CD14-positive monocyte (primary cell): ENCODE data around the gene DNMT3A. TPM values are rescaled to one million over a fixed set of nuclear protein-coding genes. Genes with fewer than 3 reads are reported as not detected.

Experiments used
- DNase-seq, 3 donors: peaks; one replicate each; pipeline ENCODE4 v3.0.0-alpha.2; 2011 to 2022
- H2AFZ ChIP-seq: 2 replicates; pipeline ENCODE4 v1.6.0; 2012; ENCODE audit warnings: mild to moderate bottlenecking, low read depth, low read length, inconsistent platforms; ENCODE audit not compliant: insufficient read depth, poor library complexity, severe bottlenecking
- H3K27ac ChIP-seq, 2 donors: 1 replicate in 1 of 2; 2 replicates in 1 of 2; pipeline ENCODE4 v1.5.1; 2012 to 2013; ENCODE audit warnings: low read length in 2 of 2, control low read depth in 1 of 2, inconsistent platforms in 1 of 2, low read depth in 1 of 2, mild to moderate bottlenecking in 1 of 2
- H3K27me3 ChIP-seq, 2 donors: one replicate each; pipeline versions ENCODE4 v1.6.0 to v1.6.1; 2011 to 2013; ENCODE audit warnings: low read length in 2 of 2; ENCODE audit not compliant: control insufficient read depth in 2 of 2, insufficient read depth in 2 of 2
- H3K36me3 ChIP-seq, 2 donors: replicated peaks in 1 of 2; 1 replicate in 1 of 2; 2 replicates in 1 of 2; pipeline versions ENCODE4 v1.5.1 to v1.6.1; 2012 to 2013; ENCODE audit warnings: low read length in 2 of 2, control low read depth in 1 of 2, inconsistent platforms in 1 of 2, mild to moderate bottlenecking in 1 of 2; ENCODE audit not compliant: insufficient read depth in 2 of 2, control insufficient read depth in 1 of 2
- H3K4me1 ChIP-seq, 2 donors: 1 replicate in 1 of 2; 2 replicates in 1 of 2; pipeline versions ENCODE4 v1.5.1 to v1.6.1; 2012 to 2013; ENCODE audit warnings: low read length in 2 of 2, control low read depth in 1 of 2, inconsistent platforms in 1 of 2, mild to moderate bottlenecking in 1 of 2, moderate library complexity in 1 of 2; ENCODE audit not compliant: insufficient read depth in 2 of 2, control insufficient read depth in 1 of 2
- H3K4me2 ChIP-seq: replicated peaks from 2 replicates; pipeline ENCODE3; 2012; ENCODE audit warnings: low read length, moderate library complexity, mild to moderate bottlenecking; ENCODE audit not compliant: poor library complexity, severe bottlenecking; ENCODE audit errors: extremely low read depth
- H3K4me3 ChIP-seq, 3 experiments: fragments of 200-600 bp in 1 of 3; sonication (generic) in 1 of 3; replicated peaks in 1 of 3; 1 replicate in 2 of 3; 2 replicates in 1 of 3; pipeline ENCODE4 v1.5.1; 2011 to 2013; ENCODE audit warnings: low read length in 3 of 3, mild to moderate bottlenecking in 3 of 3, control low read depth in 2 of 3, low read depth in 2 of 3, inconsistent platforms in 1 of 3, moderate library complexity in 1 of 3
- H3K79me2 ChIP-seq: 2 replicates; pipeline ENCODE4 v1.6.0; 2012; ENCODE audit warnings: mild to moderate bottlenecking, control low read depth, inconsistent platforms, low read length, moderate library complexity; ENCODE audit not compliant: insufficient read depth
- H3K9ac ChIP-seq: 2 replicates; pipeline ENCODE4 v1.6.0; 2017; ENCODE audit warnings: low read length, mild to moderate bottlenecking; ENCODE audit not compliant: insufficient read depth, poor library complexity, severe bottlenecking
- H3K9me3 ChIP-seq, 2 donors: replicated peaks in 1 of 2; 1 replicate in 1 of 2; 2 replicates in 1 of 2; pipeline versions ENCODE4 v1.5.1 to v1.6.1; 2012 to 2013; ENCODE audit warnings: low read length in 2 of 2, control low read depth in 1 of 2; ENCODE audit not compliant: control insufficient read depth in 1 of 2, insufficient read depth in 1 of 2
- H4K20me1 ChIP-seq: 2 replicates; pipeline ENCODE4 v1.6.0; 2012; ENCODE audit warnings: mild to moderate bottlenecking, low read length, control low read depth, moderate library complexity; ENCODE audit not compliant: insufficient read depth
- H3K27ac Mint-ChIP-seq, 7 donors: one replicate each; pipeline ENCODE4 v1.8.0; 2020; ENCODE audit warnings: mild to moderate bottlenecking in 7 of 7, mixed read lengths in 7 of 7, moderate library complexity in 6 of 7, inconsistent platforms in 2 of 7
- H3K27me3 Mint-ChIP-seq, 3 donors: one replicate each; pipeline ENCODE4 v1.8.0; 2021 to 2022; ENCODE audit warnings: low read depth in 3 of 3, mild to moderate bottlenecking in 3 of 3, mixed read lengths in 3 of 3, moderate library complexity in 3 of 3, inconsistent platforms in 1 of 3
- H3K36me3 Mint-ChIP-seq, 2 donors: one replicate each; pipeline ENCODE4 v1.8.0; 2020; ENCODE audit warnings: mixed read lengths in 2 of 2, inconsistent platforms in 1 of 2, mild to moderate bottlenecking in 1 of 2
- H3K4me1 Mint-ChIP-seq: one replicate; pipeline ENCODE4 v1.8.0; 2020; ENCODE audit warnings: mild to moderate bottlenecking, mixed read lengths
- H3K4me3 Mint-ChIP-seq, 2 donors: one replicate each; pipeline ENCODE4 v1.8.0; 2020; ENCODE audit warnings: mild to moderate bottlenecking in 2 of 2, mixed read lengths in 2 of 2, moderate library complexity in 1 of 2
- H3K9me3 Mint-ChIP-seq, 7 donors: one replicate each; pipeline ENCODE4 v1.8.0; 2020 to 2022; ENCODE audit warnings: mixed read lengths in 7 of 7, mild to moderate bottlenecking in 6 of 7, moderate library complexity in 6 of 7, inconsistent platforms in 2 of 7
- CTCF ChIP-seq: fragments of 200-600 bp; IDR thresholded peaks from one replicate; pipeline ENCODE4 v1.8.0; 2022; ENCODE audit warnings: antibody characterized with exemption, mild to moderate bottlenecking
- WGBS: methylation state at CpG from one replicate; pipeline ENCODE4 v1.1.5; 2013; ENCODE audit warnings: missing lambda C conversion rate; ENCODE audit not compliant: insufficient coverage; 5-methylcytosine and 5-hydroxymethylcytosine counted together
- intact Hi-C, 2 donors: fragments of 100-400 bp; cut with micrococcal nuclease; formaldehyde crosslinking; loops; one replicate each; pipeline versions ENCODE4 v1.15.0 to v1.15.1; 2023
- polyA plus RNA-seq, 3 donors: library from polyadenylated mRNA; depleted of rRNA in 1 of 3; unstranded in 2 of 3; stranded (reverse) in 1 of 3; fragments of 300-500 nt in 2 of 3; fragments of >200 nt in 1 of 3; fragmentation: Illumina TruSeq in 2 of 3; gene quantifications; 1 replicate in 2 of 3; 2 replicates in 1 of 3; pipeline ENCODE4 v1.2.3, GENCODE V29; 2012 to 2021

The DNMT3A gene
- polyA plus RNA-seq, 3 donors = 1.7 to 7.9 (median 2.7) TPM

- H3K36me3 Mint-ChIP-seq = no peaks in the 10 kb centered on the region
- Histone ChIP-seq H2AFZ (no peak overlapping the region), H3K4me1 (peaks cover 0 to 3% of the 10 kb centered on the region in 2 donors), H3K27ac (no peak overlapping the region), H3K9ac (no peak overlapping the region), H3K36me3 (no peaks in the 10 kb centered on the region), H3K27me3 (no peaks in the 10 kb centered on the region), H4K20me1 (no peaks in the 10 kb centered on the region), H3K4me3 (no peak overlapping the region), H3K4me2 (no peak overlapping the region), H3K79me2 (no peaks in the 10 kb centered on the region), H3K9me3 (no peaks in the 10 kb centered on the region)
- no peaks in the 10 kb centered on the region for H3K9me3 Mint-ChIP-seq
- H3K4me1 Mint-ChIP-seq = peaks cover 7% of the 10 kb centered on the region
- H3K4me3 Mint-ChIP-seq = no peak overlapping the region
- 93% methylated on average over 9 of the region's 9 CpGs for WGBS
- intact Hi-C loops = no loop called here
- peaks cover 3 to 15% (median 7%) of the 10 kb centered on the region in 3 donors for H3K27me3 Mint-ChIP-seq
- no peak for DNase-seq
- H3K27ac Mint-ChIP-seq = no peak overlapping the region
- no peak for TF ChIP-seq CTCF
These were observed 147.1 kb downstream of the DNMT3A start for GRCh38 chr2:25194576-25195122.

GRCh38 chr2:25190536-25190935, 151.2 kb downstream of the DNMT3A start:
- Mint-ChIP-seq H3K4me1 (no peaks in the 10 kb centered on the region), H3K4me3 (no peak overlapping the region), H3K36me3 (no peaks in the 10 kb centered on the region), H3K27me3 (peaks cover 2% of the 10 kb centered on the region in 3 donors), H3K9me3 (no peaks in the 10 kb centered on the region), H3K27ac (no peak overlapping the region)
- 100% methylated on average over 1 of the region's 5 CpGs for WGBS
- intact Hi-C loops = no loop called here
- no peak for DNase-seq
- no peaks in the 10 kb centered on the region for H3K9me3 ChIP-seq
- H3K27ac ChIP-seq = no peak overlapping the region
- H3K36me3 ChIP-seq = no peaks in the 10 kb centered on the region
- no peak for TF ChIP-seq CTCF
- no peaks in the 10 kb centered on the region for H3K27me3 ChIP-seq
- H4K20me1 ChIP-seq = no peaks in the 10 kb centered on the region
- H3K4me2 ChIP-seq = no peak overlapping the region
- H3K4me3 ChIP-seq = no peak overlapping the region
- H3K9ac ChIP-seq = no peak overlapping the region
- H2AFZ ChIP-seq = no peak overlapping the region
- no peaks in the 10 kb centered on the region for H3K4me1 ChIP-seq
- no peaks in the 10 kb centered on the region for H3K79me2 ChIP-seq
